ENCODE data around the gene KCTD3.

KCTD3 gene

DNA sequence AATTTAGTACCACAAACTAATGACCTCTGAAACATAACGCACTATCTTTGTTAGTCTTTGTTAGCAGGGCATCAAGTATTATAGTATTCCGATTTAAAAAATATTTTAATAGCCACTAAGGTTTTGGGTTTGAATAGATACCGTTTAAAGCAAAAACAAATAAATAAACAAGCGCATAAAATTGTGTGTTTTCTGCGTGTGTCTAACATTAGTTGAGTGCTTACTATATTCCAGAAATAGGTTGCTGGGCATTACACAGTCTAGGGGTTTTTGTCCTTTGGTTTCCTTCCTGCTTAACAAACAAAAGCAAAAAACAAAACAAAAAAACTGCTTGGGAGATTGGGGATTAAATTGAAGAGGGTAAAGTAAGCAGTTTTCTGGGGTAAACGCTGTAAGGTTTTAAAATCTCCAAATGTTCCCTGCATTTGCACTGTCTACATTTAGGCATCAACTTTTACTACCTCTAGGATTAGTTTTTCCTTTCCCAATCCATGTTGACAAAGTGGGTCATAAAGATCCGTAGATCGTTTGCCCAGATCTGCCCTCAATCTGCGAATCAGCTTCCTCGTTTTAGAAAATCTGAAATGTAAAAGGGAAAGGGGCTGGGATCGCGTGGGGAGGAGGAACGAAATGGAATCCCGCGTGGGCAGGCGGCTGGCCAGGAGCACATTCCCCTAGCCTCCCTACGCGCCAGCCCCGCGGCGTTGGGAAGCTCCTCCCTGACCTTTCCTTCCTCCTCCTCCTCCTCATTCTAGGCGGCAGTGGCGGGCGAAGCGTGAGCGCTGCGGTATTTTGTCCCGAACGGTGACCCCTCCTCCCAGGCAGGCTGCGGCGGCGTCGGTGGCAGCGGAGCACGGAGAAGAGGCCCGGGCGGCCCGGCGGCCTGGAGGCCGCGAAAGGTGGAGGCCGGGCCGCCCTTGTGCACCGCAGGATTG, at the start of gene KCTD3:
Gene KCTD3, plus strand, starts transcription at position 749 of the 935 bp plus-strand sequence. CDS start 382 bp downstream, outside the sequence.
- DNase-seq (ENCODE audit: low read depth): peak; percentile 38

- DNase-seq (ENCODE audit: low read depth): no peak
Observed at GRCh38 chr1:215517441-215517891, 49.6 kb upstream of the KCTD3 start.

GRCh38 chr1:215518594-215518993, 48.5 kb upstream of the KCTD3 start:
- DNase-seq (ENCODE audit: low read depth): no peak

DNA sequence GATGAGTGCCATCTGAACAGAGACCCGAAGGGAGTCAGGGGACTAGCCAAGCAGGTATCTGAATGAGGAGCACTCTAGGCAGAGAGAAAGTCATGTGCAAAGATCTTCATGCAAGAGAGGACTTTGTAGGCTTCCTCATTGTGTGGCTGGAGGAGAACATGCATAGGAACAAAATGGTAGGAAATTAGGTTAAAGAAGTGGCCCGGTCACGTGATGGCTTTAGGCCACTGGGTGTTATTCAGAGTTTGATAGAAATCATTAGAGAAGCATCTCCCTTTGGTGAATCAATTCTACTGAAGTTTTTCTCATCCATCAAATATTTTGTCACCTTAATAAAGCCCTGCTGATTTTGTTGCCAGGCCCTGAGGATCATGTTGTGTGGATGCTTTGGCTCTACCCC, 45.8 kb upstream of the KCTD3 start:
- DNase-seq (ENCODE audit: low read depth): no peak

- DNase-seq (ENCODE audit: low read depth): no peak
Observed at GRCh38 chr1:215523128-215523861, 43.8 kb upstream of the KCTD3 start.

DNA sequence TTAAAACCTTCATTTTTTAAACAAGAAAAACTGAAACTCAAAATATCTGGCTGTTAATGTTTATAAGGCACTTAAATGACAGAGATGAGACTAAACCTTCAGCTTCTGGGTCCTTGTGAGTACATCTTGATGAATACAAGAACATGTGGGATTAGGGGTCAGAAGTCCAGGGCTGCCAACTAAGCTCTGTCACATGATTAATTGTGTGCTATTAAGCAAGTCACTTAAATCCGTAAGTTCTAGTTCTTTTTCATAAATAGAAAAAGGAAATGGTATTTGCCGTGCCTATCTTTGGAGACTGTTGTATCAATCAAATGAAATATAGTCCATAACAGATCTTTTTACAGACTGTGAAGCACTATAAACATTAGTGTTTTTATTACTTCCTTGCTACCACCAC, 43.2 kb upstream of the KCTD3 start:
- no peak for DNase-seq (ENCODE audit: low read depth)

- no peak for DNase-seq (ENCODE audit: low read depth)
Observed at GRCh38 chr1:215526147-215526845, 40.8 kb upstream of the KCTD3 start.

DNA sequence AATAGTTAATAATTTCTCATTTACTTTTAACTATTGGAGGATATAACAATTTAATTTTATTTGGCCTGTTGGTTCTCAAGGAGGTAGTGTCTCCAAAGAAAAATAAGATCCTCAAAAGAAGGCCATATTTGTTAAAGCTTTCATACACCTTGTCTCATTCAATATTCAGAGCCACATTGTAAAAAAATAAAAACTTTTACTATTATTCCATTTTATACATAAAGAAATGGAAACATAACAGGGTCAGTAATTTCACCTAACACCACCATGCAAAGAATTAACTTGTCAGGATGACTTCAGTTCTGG, 40.3 kb upstream of the KCTD3 start:
- DNase-seq (ENCODE audit: low read depth): no peak

GRCh38 chr1:215529111-215529510, 38.0 kb upstream of the KCTD3 start:
- DNase-seq (ENCODE audit: low read depth): no peak

- DNase-seq (ENCODE audit: low read depth): no peak
Observed at GRCh38 chr1:215529571-215529970, 37.5 kb upstream of the KCTD3 start.

DNA sequence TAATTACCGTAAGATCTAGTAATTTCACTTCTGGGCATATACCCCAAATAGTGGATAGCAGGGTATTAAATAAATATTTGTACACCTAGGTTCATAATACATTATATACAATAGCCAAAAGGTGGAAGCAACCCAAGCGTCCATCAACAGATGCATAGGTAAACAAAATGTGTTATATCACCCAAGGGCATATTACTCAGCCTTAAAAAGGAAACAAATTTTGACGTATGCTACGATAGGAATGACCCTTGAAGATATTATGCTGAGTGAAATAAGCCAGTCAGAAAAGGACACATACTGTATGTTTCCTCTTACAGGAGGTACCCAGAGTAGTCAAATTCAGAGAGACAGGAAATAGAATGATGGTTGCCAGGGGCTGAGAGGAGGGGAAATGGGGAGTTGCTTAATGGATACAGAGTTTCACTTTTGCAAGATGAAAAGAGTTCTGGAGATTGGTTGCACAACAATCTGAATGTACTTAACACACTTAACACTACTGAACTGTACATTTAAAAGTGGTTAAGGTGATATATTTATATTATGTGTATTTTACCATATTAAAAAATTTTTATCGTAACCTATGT, 36.6 kb upstream of the KCTD3 start:
- DNase-seq (ENCODE audit: low read depth): no peak

- DNase-seq (ENCODE audit: low read depth): no peak
Observed at GRCh38 chr1:215539803-215540570, 27.1 kb upstream of the KCTD3 start.

DNA sequence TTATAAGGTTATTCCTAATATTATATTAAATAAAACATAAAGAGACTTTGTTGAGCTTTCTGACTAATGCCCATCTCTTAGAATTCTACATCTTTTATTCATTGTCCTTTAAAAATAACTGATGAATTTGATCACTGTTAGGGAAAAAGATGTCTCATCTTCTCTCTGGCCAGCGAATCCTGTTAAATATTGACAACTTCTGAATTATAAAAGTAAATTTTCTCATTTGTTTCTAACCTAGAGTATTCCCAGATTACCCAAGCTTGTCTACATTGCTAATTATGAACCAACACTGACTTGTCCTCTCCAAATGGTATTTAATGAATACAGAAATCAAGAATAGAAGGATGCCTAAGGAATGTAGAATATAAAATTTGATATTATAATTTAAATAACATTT, 24.8 kb upstream of the KCTD3 start:
- no peak for DNase-seq (ENCODE audit: low read depth)

- peak; percentile 49 for DNase-seq (ENCODE audit: low read depth)
Observed at GRCh38 chr1:215543191-215543606, 23.9 kb upstream of the KCTD3 start.

- no peak for DNase-seq (ENCODE audit: low read depth)
Observed at GRCh38 chr1:215543806-215544205, 23.3 kb upstream of the KCTD3 start.

- DNase-seq (ENCODE audit: low read depth): no peak
Observed at GRCh38 chr1:215544566-215544965, 22.5 kb upstream of the KCTD3 start.

- no peak for DNase-seq (ENCODE audit: low read depth)
Observed at GRCh38 chr1:215545096-215545495, 22.0 kb upstream of the KCTD3 start.

GRCh38 chr1:215547011-215547410, 20.1 kb upstream of the KCTD3 start:
- no peak for DNase-seq (ENCODE audit: low read depth)

DNA sequence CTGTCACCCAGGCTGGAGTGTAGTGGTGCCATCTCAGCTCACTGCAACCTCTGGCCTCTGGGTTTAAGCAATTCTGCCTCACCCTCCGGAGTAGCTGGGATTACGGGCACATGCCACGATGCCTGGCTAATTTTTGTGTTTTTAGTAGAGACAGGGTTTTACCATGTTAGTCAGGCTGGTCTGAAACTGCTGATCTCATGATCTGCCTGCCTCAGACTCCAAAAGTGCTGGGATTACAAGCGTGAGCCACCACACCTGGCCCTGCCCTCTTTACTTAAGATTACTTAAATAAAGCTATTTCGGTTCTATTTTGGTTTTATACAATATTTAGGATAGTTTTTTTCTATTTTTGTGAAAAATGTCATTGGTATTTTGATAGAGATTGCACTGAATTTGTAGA, 15.3 kb upstream of the KCTD3 start:
- no peak for DNase-seq (ENCODE audit: low read depth)

DNA sequence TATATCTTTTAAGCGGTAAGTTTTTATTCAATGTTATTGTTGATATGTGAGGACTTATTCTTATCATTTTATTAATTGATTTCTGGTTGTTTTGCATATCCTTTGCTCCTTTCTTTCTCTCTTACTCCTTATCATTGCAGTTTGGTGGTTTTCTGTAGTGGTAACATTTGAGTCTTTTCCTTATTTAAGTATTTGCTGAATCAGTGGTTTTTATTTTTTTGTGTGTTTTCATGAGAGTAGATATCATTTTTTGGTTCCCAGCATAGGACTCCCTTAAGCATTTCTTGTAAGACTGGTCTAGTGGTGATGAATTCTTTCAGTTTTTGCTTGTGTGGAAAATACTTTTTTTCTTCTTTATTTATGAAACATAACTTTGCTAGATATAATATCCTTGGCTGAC, 12.2 kb upstream of the KCTD3 start:
- DNase-seq (ENCODE audit: low read depth): no peak

GRCh38 chr1:215555531-215555930, 11.6 kb upstream of the KCTD3 start:
- DNase-seq (ENCODE audit: low read depth): no peak

DNA sequence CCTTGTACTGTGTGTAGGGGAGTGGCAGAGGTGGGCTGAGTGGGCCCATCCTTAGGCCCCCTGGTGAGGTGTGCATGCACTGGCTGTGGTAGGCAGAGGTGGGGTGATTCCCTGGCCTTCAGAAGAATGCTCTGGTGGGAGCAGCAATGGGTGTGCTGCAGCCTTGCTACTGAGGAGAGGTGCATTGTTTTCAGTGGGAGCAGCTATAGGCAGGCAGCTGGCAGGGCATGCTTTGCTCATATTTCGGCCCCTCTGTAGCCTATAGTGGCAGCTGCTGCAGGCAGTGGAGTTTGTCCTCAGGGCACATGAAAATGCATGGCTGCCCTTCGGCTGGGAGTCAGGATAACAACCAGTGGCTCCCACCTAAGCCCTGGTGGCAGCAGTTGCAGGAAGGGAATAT, 10.1 kb upstream of the KCTD3 start:
- DNase-seq (ENCODE audit: low read depth): no peak
